Panc1 (cell line): Measurements from ENCODE around the gene TIMELESS.

Experiments
- CTCF ChIP-seq: fragments of 450-650 bp; IDR thresholded peaks from 2 replicates; pipeline ENCODE4 v1.5.1; 2017; ENCODE audit warnings: mild to moderate bottlenecking
- POLR2AphosphoS5 ChIP-seq: IDR thresholded peaks from 2 replicates; pipeline ENCODE4 v1.6.1; 2012; ENCODE audit warnings: mild to moderate bottlenecking, low read depth, low read length, moderate library complexity
- REST ChIP-seq, 2 experiments: IDR thresholded peaks; 2 replicates each; pipeline ENCODE4 v1.6.1; 2011 to 2012; ENCODE audit warnings: low read depth in 2 of 2, control low read depth in 1 of 2, low read length in 1 of 2, mild to moderate bottlenecking in 1 of 2, moderate library complexity in 1 of 2; ENCODE audit not compliant: insufficient read depth in 1 of 2
- SIN3A ChIP-seq: IDR thresholded peaks from 2 replicates; pipeline ENCODE4 v1.6.1; 2012; ENCODE audit warnings: low read depth, mild to moderate bottlenecking, low read length, moderate library complexity, borderline replicate concordance; ENCODE audit not compliant: insufficient read depth
- TCF7L2 ChIP-seq: IDR thresholded peaks from 2 replicates; pipeline ENCODE4 v1.6.1; 2011; ENCODE audit warnings: mild to moderate bottlenecking, low read depth, low read length, inconsistent platforms

GRCh38 chr12:56425193-56425592 is 24.0 kb downstream of the TIMELESS start:
- TF ChIP-seq CTCF (no peak), REST (IDR thresholded peaks at IDR 0.05; ENCODE audit: insufficient read depth in 1 of 2, low read depth in 2 of 2, low read length in 1 of 2) (no peak), POLR2AphosphoS5 (no peak), SIN3A (no peak), TCF7L2 (no peak)
